GM19372 (cell line): ENCODE measurements around the gene LRCOL1.

Source experiments
- ATAC-seq: cut with Tn5 transposase; IDR thresholded peaks from one replicate; pipeline ENCODE4 v1.9.1; 2021; ENCODE audit warnings: mild to moderate bottlenecking, low read depth, moderate library complexity; ENCODE audit not compliant: unreplicated experiment

The LRCOL1 gene

GRCh38 chr12:132586929-132587328 is 23.5 kb downstream of the LRCOL1 start:
- ATAC-seq: no peak

GRCh38 chr12:132585177-132585576 is 25.2 kb downstream of the LRCOL1 start:
- no peak for ATAC-seq

GRCh38 chr12:132584429-132584828 is 26.0 kb downstream of the LRCOL1 start:
- no peak for ATAC-seq

GRCh38 chr12:132583736-132584135 is 26.6 kb downstream of the LRCOL1 start:
- no peak for ATAC-seq

GRCh38 chr12:132583411-132583710 is 27.0 kb downstream of the LRCOL1 start:
- no peak for ATAC-seq

- ATAC-seq: no peak
Measured at GRCh38 chr12:132582582-132583410, 27.6 kb downstream of the LRCOL1 start.

- ATAC-seq: no peak
Measured at GRCh38 chr12:132582058-132582420, 28.3 kb downstream of the LRCOL1 start.

- no peak for ATAC-seq
Measured at GRCh38 chr12:132581348-132582057, 28.9 kb downstream of the LRCOL1 start.

GRCh38 chr12:132580701-132581292 is 29.6 kb downstream of the LRCOL1 start:
- no peak for ATAC-seq

GRCh38 chr12:132579744-132580143 is 30.6 kb downstream of the LRCOL1 start:
- ATAC-seq: no peak

GRCh38 chr12:132578826-132579225 is 31.6 kb downstream of the LRCOL1 start:
- no peak for ATAC-seq

GRCh38 chr12:132578118-132578517 is 32.3 kb downstream of the LRCOL1 start:
- ATAC-seq: no peak

GRCh38 chr12:132577191-132577920 is 33.0 kb downstream of the LRCOL1 start:
- ATAC-seq: no peak

GRCh38 chr12:132576701-132577100 is 33.7 kb downstream of the LRCOL1 start:
- ATAC-seq: no peak

- no peak for ATAC-seq
Measured at GRCh38 chr12:132575661-132576060, 34.7 kb downstream of the LRCOL1 start.

- no peak for ATAC-seq
Measured at GRCh38 chr12:132574271-132574996, 35.9 kb downstream of the LRCOL1 start.

GRCh38 chr12:132572801-132573760 is 37.3 kb downstream of the LRCOL1 start:
- ATAC-seq: no peak

GRCh38 chr12:132572106-132572505 is 38.3 kb downstream of the LRCOL1 start:
- no peak for ATAC-seq

- ATAC-seq: no peak
Measured at GRCh38 chr12:132571598-132571997, 38.8 kb downstream of the LRCOL1 start.
